OCI-LY7 (cell line): ENCODE data around the gene PSAPL1. TPM values are rescaled to one million over a fixed set of nuclear protein-coding genes. Genes with fewer than 3 reads are reported as not detected.

Experiments used
- BruUV-seq: library from RNA; stranded (reverse); fragments of 400-500 nt; replicated peaks from 2 replicates; lab custom pipeline; 2021; lab: Mats Ljungman, UMichigan
- CTCF ChIA-PET: fragments of 300-600 bp; sonication (Branson Sonifier 250); formaldehyde crosslinking; loops from one replicate; lab custom pipeline; 2022; ENCODE audit warnings: antibody characterized with exemption; ENCODE audit not compliant: unreplicated experiment; lab: Charles Lee
- POLR2A ChIA-PET: fragments of 300-600 bp; sonication (Branson Sonifier 250); formaldehyde crosslinking; loops from one replicate; lab custom pipeline; 2022; ENCODE audit warnings: antibody characterized with exemption; lab: Charles Lee
- DNase-seq: peaks from one replicate; pipeline ENCODE4 v3.0.0-alpha.2; 2015; ENCODE audit warnings: low spot score
- H2AFZ ChIP-seq: fragments of 200-600 bp; sonication (generic), shearing (Covaris generic); 2 replicates; pipeline ENCODE4 v1.6.1; 2014; ENCODE audit warnings: mild to moderate bottlenecking, antibody characterized with exemption, low read length, moderate library complexity
- H3K27ac ChIP-seq: fragments of 200-600 bp; sonication (generic); 2 replicates; pipeline ENCODE4 v1.5.1; 2014; ENCODE audit warnings: mixed run types, low read depth, mild to moderate bottlenecking, moderate library complexity, low read length, inconsistent platforms; ENCODE audit not compliant: poor library complexity, severe bottlenecking
- H3K36me3 ChIP-seq: fragments of 200-600 bp; sonication (generic); 2 replicates; pipeline ENCODE4 v1.6.1; 2014; ENCODE audit warnings: mild to moderate bottlenecking, antibody characterized with exemption, low read length, moderate library complexity, mixed read lengths; ENCODE audit not compliant: insufficient read depth
- H3K4me1 ChIP-seq: fragments of 200-600 bp; sonication (generic); 2 replicates; pipeline ENCODE4 v1.5.1; 2014; ENCODE audit warnings: mild to moderate bottlenecking, low read length; ENCODE audit not compliant: insufficient read depth, poor library complexity, severe bottlenecking
- H3K4me2 ChIP-seq: fragments of 200-600 bp; sonication (generic); 2 replicates; pipeline ENCODE4 v1.6.1; 2014; ENCODE audit warnings: mild to moderate bottlenecking, low read length
- H3K4me3 ChIP-seq: fragments of 200-600 bp; sonication (generic); 2 replicates; pipeline ENCODE4 v1.5.1; 2014; ENCODE audit warnings: mild to moderate bottlenecking, low read depth, low read length; ENCODE audit not compliant: poor library complexity, severe bottlenecking
- H3K79me2 ChIP-seq: fragments of 200-600 bp; sonication (generic); 2 replicates; pipeline ENCODE4 v1.6.1; 2016; ENCODE audit warnings: low read depth, mild to moderate bottlenecking, low read length, moderate library complexity, mixed read lengths; ENCODE audit not compliant: insufficient read depth
- H3K9me2 ChIP-seq: fragments of 200-600 bp; sonication (generic); 2 replicates; pipeline ENCODE4 v1.6.1; 2016; ENCODE audit warnings: mild to moderate bottlenecking, low read length, mixed read lengths; ENCODE audit not compliant: insufficient read depth
- H3K9me3 ChIP-seq: fragments of 200-600 bp; sonication (generic); 2 replicates; pipeline ENCODE4 v1.6.1; 2014; ENCODE audit warnings: mild to moderate bottlenecking, mixed run types, low read length, mixed read lengths
- H4K20me1 ChIP-seq: fragments of 200-600 bp; sonication (generic); 2 replicates; pipeline ENCODE4 v1.6.1; 2014; ENCODE audit warnings: mild to moderate bottlenecking, antibody characterized with exemption, low read length, moderate library complexity, mixed read lengths; ENCODE audit not compliant: insufficient read depth
- CTCF ChIP-seq: fragments of 200-600 bp; sonication (generic); conservative IDR thresholded peaks from 2 replicates; pipeline ENCODE4 v1.5.1; 2014; ENCODE audit warnings: mild to moderate bottlenecking, antibody characterized with exemption, low read length, moderate library complexity, mixed read lengths
- EZH2phosphoT487 ChIP-seq: fragments of 200-600 bp; sonication (generic); IDR thresholded peaks from 2 replicates; pipeline ENCODE4 v1.6.1; 2018; ENCODE audit warnings: low read depth, borderline replicate concordance, mild to moderate bottlenecking, mixed run types, antibody characterized with exemption, low read length, moderate library complexity, mixed read lengths
- intact Hi-C: fragments of 100-400 bp; cut with micrococcal nuclease; formaldehyde crosslinking; loops from one replicate; pipeline ENCODE4 v1.10.0; 2022; ENCODE audit not compliant: unreplicated experiment
- total RNA-seq, 2 experiments: library from RNA; depleted of rRNA in 1 of 2; stranded (reverse); fragments of >200 nt in 1 of 2; shearing (Covaris generic) in 1 of 2; gene quantifications; 2 replicates each; pipeline ENCODE4 v1.2.3, GENCODE V29; 2014 to 2022

Gene PSAPL1
- total RNA-seq, 2 experiments from 2014 or later: not detected

GRCh38 chr4:7439699-7440098, 5.0 kb upstream of the PSAPL1 start:
- DNase-seq: no peak
- Histone ChIP-seq H2AFZ (no peak overlapping the region), H3K9me2 (no peaks in the 10 kb centered on the region), H3K4me1 (no peaks in the 10 kb centered on the region), H3K79me2 (no peaks in the 10 kb centered on the region), H3K4me2 (no peak overlapping the region), H4K20me1 (no peaks in the 10 kb centered on the region), H3K27ac (no peak overlapping the region), H3K4me3 (no peak overlapping the region), H3K36me3 (no peaks in the 10 kb centered on the region), H3K9me3 (no peaks in the 10 kb centered on the region)
- ChIA-PET POLR2A (no interaction called here), CTCF (no interaction called here)
- no peak for TF ChIP-seq EZH2phosphoT487
- TF ChIP-seq CTCF: no peak
- BruUV-seq: no TSS peak
- intact Hi-C loops: no loop called here

DNA sequence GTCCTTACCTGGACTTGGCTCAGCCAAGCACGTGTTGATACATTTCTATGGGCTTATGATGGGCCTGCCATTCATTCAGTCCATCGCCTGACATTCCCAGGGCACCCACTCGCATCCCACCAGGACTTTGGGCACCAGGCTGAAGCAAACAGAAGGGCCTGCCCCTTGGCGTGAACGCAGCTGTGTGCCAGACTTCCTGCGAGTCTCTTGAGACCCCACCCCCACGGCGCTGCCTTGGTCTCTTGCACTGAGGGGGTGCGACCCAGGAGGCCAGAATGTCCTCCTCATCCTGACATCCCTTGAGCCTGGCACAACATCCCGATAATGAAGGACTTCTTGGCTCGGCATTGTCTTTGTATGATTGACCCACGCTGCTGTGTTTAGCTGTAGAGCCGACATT, 1.5 kb upstream of the PSAPL1 start:
- ChIA-PET CTCF (no interaction called here), POLR2A (no interaction called here)
- H4K20me1 ChIP-seq: no peaks in the 10 kb centered on the region

More for the DNA sequence above, 1.5 kb upstream of the PSAPL1 start:
- no peaks in the 10 kb centered on the region for H3K36me3 ChIP-seq
- no peaks in the 10 kb centered on the region for H3K9me3 ChIP-seq
- no peak overlapping the region for H3K4me3 ChIP-seq
- no peaks in the 10 kb centered on the region for H3K4me1 ChIP-seq
- no peak for DNase-seq
- H3K27ac ChIP-seq: no peak overlapping the region
- no peaks in the 10 kb centered on the region for H3K9me2 ChIP-seq
- intact Hi-C loops: no loop called here
- H3K79me2 ChIP-seq: no peaks in the 10 kb centered on the region
- BruUV-seq: no TSS peak
- H2AFZ ChIP-seq: no peak overlapping the region
- no peak overlapping the region for H3K4me2 ChIP-seq
- TF ChIP-seq CTCF (no peak), EZH2phosphoT487 (no peak)
